CD4-positive, alpha-beta T cell (primary cell): ENCODE measurements around the gene CREB3L2. TPM values are rescaled to one million over a fixed set of nuclear protein-coding genes. Genes with fewer than 3 reads are reported as not detected.
"Not testable (repeated sequence)": the region's sequence is repeated elsewhere in the genome, so short reads cannot be mapped to it uniquely, and the experiment has no call there.

ENCODE experiments used
- ATAC-seq: fragments of 200-7000 bp; cut with Tn5 transposase; one replicate; pipeline ENCODE4 v1.10.0; 2022; ENCODE audit warnings: mild to moderate bottlenecking; ENCODE audit not compliant: poor library complexity
- CTCF ChIA-PET: fragments of 350-600 bp; sonication (Branson Sonifier 250); formaldehyde crosslinking; loops from one replicate; lab custom pipeline; 2021; ENCODE audit warnings: antibody characterized with exemption, inconsistent platforms; lab: Charles Lee
- POLR2A ChIA-PET: fragments of 350-600 bp; sonication (Branson Sonifier 250); formaldehyde crosslinking; loops from one replicate; lab custom pipeline; 2021; ENCODE audit warnings: antibody characterized with exemption, inconsistent platforms; lab: Charles Lee
- DNase-seq, 14 experiments: peaks; one replicate each; pipeline ENCODE4 v3.0.0-alpha.2; 2013 to 2020; ENCODE audit warnings: mixed read lengths in 2 of 14
- H3K27ac ChIP-seq, 2 donors: one replicate each; pipeline versions ENCODE4 v1.5.1 to v1.7.0; 2013; ENCODE audit warnings: low read length in 2 of 2, low read depth in 1 of 2, mild to moderate bottlenecking in 1 of 2
- H3K27me3 ChIP-seq, 2 experiments: 1 replicate in 1 of 2; 2 replicates in 1 of 2; pipeline versions ENCODE4 v1.6.1 to v1.7.0; 2013; ENCODE audit warnings: low read length in 2 of 2, control low read depth in 1 of 2, mild to moderate bottlenecking in 1 of 2, moderate library complexity in 1 of 2; ENCODE audit not compliant: insufficient read depth in 2 of 2, control insufficient read depth in 1 of 2
- H3K36me3 ChIP-seq: one replicate; pipeline ENCODE4 v1.6.1; 2013; ENCODE audit warnings: low read length, control low read depth; ENCODE audit not compliant: insufficient read depth
- H3K4me1 ChIP-seq: one replicate; pipeline ENCODE4 v1.6.1; 2013; ENCODE audit warnings: low read length, control low read depth; ENCODE audit not compliant: insufficient read depth
- H3K4me3 ChIP-seq: one replicate; pipeline ENCODE4 v1.5.1; 2013; ENCODE audit warnings: mild to moderate bottlenecking, low read length, moderate library complexity
- H3K9me3 ChIP-seq, 2 experiments: 1 replicate in 1 of 2; 2 replicates in 1 of 2; pipeline versions ENCODE4 v1.6.1 to v1.7.0; 2013; ENCODE audit warnings: low read length in 2 of 2, mild to moderate bottlenecking in 2 of 2, control low read depth in 1 of 2, moderate library complexity in 1 of 2; ENCODE audit not compliant: control insufficient read depth in 1 of 2, insufficient read depth in 1 of 2
- H3K27ac Mint-ChIP-seq: one replicate; pipeline ENCODE4 v1.8.0; 2020; ENCODE audit warnings: mixed read lengths
- H3K27me3 Mint-ChIP-seq: one replicate; pipeline ENCODE4 v1.8.0; 2021; ENCODE audit warnings: mixed read lengths
- H3K36me3 Mint-ChIP-seq: one replicate; pipeline ENCODE4 v1.8.0; 2021; ENCODE audit warnings: low read depth, mixed read lengths
- H3K4me1 Mint-ChIP-seq: one replicate; pipeline ENCODE4 v1.8.0; 2021; ENCODE audit warnings: low read depth, mixed read lengths
- H3K4me3 Mint-ChIP-seq: one replicate; pipeline ENCODE4 v1.8.0; 2020; ENCODE audit warnings: mild to moderate bottlenecking, mixed read lengths
- H3K9me3 Mint-ChIP-seq: one replicate; pipeline ENCODE4 v1.8.0; 2020; ENCODE audit warnings: mixed read lengths
- intact Hi-C, 2 experiments: fragments of 100-400 bp; cut with DNase I in 1 of 2; cut with micrococcal nuclease in 1 of 2; formaldehyde crosslinking; loops; one replicate each; pipeline versions ENCODE4 v1.15.1 to v1.9.0; 2023 to 2025; cut with DNase I, micrococcal nuclease
- total RNA-seq, 174 experiments: library from RNA in 2 of 174; stranded (reverse) in 2 of 174; gene quantifications; one replicate each; pipeline ENCODE4 v1.2.3 and lab custom pipeline; 2021 to 2026
- TF ChIP-seq, protein P1 (sequence below): fragments of 200-600 bp; IDR thresholded peaks from one replicate; pipeline ENCODE4 v1.8.0; 2022; ENCODE audit warnings: antibody characterized with exemption, mild to moderate bottlenecking

The CREB3L2 gene
- total RNA-seq, 2 experiments from 2014 or later, result 11.7 to 12.9 TPM

DNA sequence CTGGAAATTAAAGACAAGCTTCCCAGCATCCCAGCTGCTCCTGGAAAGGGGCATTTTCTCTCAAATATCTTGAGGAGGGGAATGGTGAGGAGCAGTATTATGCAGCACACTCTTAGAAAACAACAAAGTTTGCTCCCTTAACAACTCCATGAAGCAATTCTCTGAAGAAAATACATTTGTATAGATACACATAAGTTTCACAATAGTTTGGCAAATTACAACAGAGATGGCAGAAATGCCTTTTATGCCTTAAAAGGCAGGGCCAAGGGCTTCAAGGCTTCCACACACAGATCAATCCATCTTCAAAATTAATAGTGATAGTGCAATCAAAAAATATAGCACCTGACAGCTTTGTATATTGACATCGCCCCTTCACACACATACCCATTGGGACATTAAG is 167.3 kb downstream of the CREB3L2 start:
- intact Hi-C loops, result no loop called here
- no peak overlapping the region for H3K4me3 Mint-ChIP-seq
- POLR2A ChIA-PET, result no interaction called here

DNA sequence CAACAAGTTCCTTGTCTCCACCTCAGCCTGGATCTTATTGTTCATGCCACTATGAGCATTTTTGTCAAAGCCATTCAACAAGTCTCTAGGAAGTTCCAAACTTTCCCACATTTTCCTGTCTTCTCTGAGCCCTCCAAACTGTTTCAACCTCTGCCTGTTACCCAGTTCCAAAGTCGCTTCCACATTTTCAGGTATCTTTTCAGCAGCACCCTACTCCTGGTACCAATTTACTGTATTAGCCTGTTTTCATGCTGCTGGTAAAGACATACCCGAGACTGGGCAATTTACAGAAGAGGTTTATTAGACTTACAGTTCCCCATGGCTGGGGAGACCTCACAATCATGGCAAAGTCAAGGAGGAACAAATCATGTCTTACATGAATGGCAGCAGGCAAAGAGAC is 168.9 kb downstream of the CREB3L2 start:
- DNase-seq, H3K36me3 ChIP-seq, POLR2A ChIA-PET, H3K9me3 ChIP-seq, H3K4me1 Mint-ChIP-seq, ATAC-seq, H3K4me3 Mint-ChIP-seq, H3K4me3 ChIP-seq, H3K27me3 ChIP-seq, H3K9me3 Mint-ChIP-seq, H3K36me3 Mint-ChIP-seq, CTCF ChIA-PET, H3K27ac ChIP-seq, H3K27ac Mint-ChIP-seq, H3K4me1 ChIP-seq, intact Hi-C loops: not testable (repeated sequence)
- H3K27me3 Mint-ChIP-seq, result peaks cover 33% of the 10 kb centered on the region

More for the DNA sequence above, 167.3 kb downstream of the CREB3L2 start:
- no peak overlapping the region for H3K4me3 ChIP-seq
- peaks cover 5% of the 10 kb centered on the region for H3K9me3 Mint-ChIP-seq
- TF ChIP-seq, protein P1, sequence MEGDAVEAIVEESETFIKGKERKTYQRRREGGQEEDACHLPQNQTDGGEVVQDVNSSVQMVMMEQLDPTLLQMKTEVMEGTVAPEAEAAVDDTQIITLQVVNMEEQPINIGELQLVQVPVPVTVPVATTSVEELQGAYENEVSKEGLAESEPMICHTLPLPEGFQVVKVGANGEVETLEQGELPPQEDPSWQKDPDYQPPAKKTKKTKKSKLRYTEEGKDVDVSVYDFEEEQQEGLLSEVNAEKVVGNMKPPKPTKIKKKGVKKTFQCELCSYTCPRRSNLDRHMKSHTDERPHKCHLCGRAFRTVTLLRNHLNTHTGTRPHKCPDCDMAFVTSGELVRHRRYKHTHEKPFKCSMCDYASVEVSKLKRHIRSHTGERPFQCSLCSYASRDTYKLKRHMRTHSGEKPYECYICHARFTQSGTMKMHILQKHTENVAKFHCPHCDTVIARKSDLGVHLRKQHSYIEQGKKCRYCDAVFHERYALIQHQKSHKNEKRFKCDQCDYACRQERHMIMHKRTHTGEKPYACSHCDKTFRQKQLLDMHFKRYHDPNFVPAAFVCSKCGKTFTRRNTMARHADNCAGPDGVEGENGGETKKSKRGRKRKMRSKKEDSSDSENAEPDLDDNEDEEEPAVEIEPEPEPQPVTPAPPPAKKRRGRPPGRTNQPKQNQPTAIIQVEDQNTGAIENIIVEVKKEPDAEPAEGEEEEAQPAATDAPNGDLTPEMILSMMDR, result no peak
- CTCF ChIA-PET, result no interaction called here
- no peak overlapping the region for H3K27ac Mint-ChIP-seq
- H3K9me3 ChIP-seq, result peaks cover 9% of the 10 kb centered on the region in 2 experiments
- no peak overlapping the region for H3K27ac ChIP-seq
- H3K36me3 ChIP-seq, result no peaks in the 10 kb centered on the region
- H3K27me3 Mint-ChIP-seq, result peaks cover 27% of the 10 kb centered on the region
- peaks cover 6% of the 10 kb centered on the region in 2 experiments for H3K27me3 ChIP-seq
- ATAC-seq (no peak), DNase-seq (no peak)
- no peaks in the 10 kb centered on the region for H3K4me1 Mint-ChIP-seq
- H3K36me3 Mint-ChIP-seq, result no peaks in the 10 kb centered on the region
- no peaks in the 10 kb centered on the region for H3K4me1 ChIP-seq

DNA sequence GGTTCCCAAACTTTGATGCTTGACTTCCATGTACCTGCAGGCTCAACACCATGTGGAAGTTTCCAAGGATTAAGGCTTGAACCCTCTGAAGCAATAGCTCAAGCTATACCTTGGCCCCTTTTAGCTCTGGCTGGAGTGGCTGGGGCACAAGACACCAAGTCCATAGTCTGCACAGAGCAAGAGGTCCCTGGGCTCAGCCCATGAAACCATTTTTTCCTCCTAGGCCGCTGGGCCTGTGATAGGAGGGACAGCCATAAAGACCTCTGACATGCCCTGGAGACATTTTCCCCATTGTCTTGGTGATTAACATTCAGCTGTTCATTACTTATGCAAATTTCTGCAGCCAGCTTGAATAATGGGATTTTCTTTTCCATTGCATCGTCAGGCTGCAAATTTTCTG is 169.5 kb downstream of the CREB3L2 start:
- TF ChIP-seq, protein P1, result no peak
- CTCF ChIA-PET, result no interaction called here
- ATAC-seq (no peak), DNase-seq (no peak)
- peaks cover 8% of the 10 kb centered on the region in 2 experiments for H3K27me3 ChIP-seq
- POLR2A ChIA-PET, result no interaction called here
- no peaks in the 10 kb centered on the region for H3K36me3 ChIP-seq
- H3K27ac Mint-ChIP-seq, result no peak overlapping the region
- intact Hi-C loops, result no loop called here
- H3K4me3 Mint-ChIP-seq, result no peak overlapping the region
- no peaks in the 10 kb centered on the region for H3K4me1 Mint-ChIP-seq
- peaks cover 5% of the 10 kb centered on the region for H3K9me3 Mint-ChIP-seq
- no peak overlapping the region for H3K4me3 ChIP-seq
- H3K27ac ChIP-seq, result no peak overlapping the region
- H3K9me3 ChIP-seq, result peaks cover 9% of the 10 kb centered on the region in 2 experiments
- no peaks in the 10 kb centered on the region for H3K36me3 Mint-ChIP-seq
- no peaks in the 10 kb centered on the region for H3K4me1 ChIP-seq
- peaks cover 35% of the 10 kb centered on the region for H3K27me3 Mint-ChIP-seq

DNA sequence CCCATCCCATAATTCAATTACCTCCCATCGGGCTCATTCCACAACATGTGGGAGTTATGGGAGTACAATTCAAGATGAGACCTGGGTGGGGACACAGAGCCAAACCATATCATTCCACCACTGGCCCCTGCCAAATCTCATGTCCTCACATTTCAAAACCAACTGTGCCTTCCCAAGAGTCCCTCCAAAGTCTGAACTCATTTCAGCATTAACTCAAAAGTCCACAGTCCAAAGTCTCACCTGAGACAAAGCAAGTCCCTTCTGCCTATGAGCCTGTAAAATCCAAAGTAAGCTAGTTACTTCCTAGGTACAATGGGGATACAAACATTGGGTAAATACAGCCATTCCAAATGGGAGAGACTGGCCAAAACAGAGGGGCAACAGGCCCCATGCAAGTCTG is 170.3 kb downstream of the CREB3L2 start:
- H3K27me3 ChIP-seq, H3K9me3 ChIP-seq, H3K4me3 ChIP-seq, H3K9me3 Mint-ChIP-seq, ATAC-seq, H3K27ac Mint-ChIP-seq, intact Hi-C loops, H3K4me1 ChIP-seq, H3K27ac ChIP-seq, CTCF ChIA-PET, POLR2A ChIA-PET, DNase-seq, H3K4me3 Mint-ChIP-seq, H3K36me3 Mint-ChIP-seq, H3K36me3 ChIP-seq, H3K4me1 Mint-ChIP-seq: not testable (repeated sequence)
- H3K27me3 Mint-ChIP-seq, result peaks cover 33% of the 10 kb centered on the region
